Choroid plexus epithelial cell (primary cell): ENCODE results near the gene SCN9A.

ENCODE experiments used
- DNase-seq: peaks from one replicate; pipeline ENCODE4 v3.0.0-alpha.2; 2010; ENCODE audit warnings: low read depth
- H3K4me3 ChIP-seq: 2 replicates; pipeline ENCODE4 v1.5.1; 2011; ENCODE audit warnings: low read depth, mild to moderate bottlenecking, control low read depth, low read length, moderate library complexity
- TF ChIP-seq, protein P1 (sequence below): conservative IDR thresholded peaks from 2 replicates; pipeline ENCODE4 v1.5.1; 2011; ENCODE audit warnings: low read depth, mild to moderate bottlenecking, control low read depth, inconsistent platforms, low read length, moderate library complexity

The SCN9A gene

DNA sequence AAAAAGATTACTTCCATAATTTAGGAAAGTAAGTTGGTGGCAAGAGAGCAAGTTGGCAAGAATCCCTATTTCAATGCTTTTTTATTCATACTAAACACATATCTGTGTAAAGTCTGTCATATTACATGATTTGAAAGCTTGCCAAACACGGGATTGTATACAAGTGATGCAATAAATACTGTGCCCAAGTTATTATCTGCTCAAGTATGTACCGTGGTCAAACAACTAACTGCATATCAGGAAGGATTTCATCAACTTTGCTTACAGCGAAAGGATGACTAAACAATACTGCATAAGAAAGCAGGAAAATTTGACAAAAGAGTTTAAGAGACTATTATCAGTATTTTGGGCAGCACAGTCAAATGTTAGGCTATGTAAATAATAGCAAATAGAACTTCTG, 178.3 kb downstream of the SCN9A start:
- H3K4me3 ChIP-seq, result no peak overlapping the region
- DNase-seq, result peak; percentile 68
- TF ChIP-seq, protein P1, sequence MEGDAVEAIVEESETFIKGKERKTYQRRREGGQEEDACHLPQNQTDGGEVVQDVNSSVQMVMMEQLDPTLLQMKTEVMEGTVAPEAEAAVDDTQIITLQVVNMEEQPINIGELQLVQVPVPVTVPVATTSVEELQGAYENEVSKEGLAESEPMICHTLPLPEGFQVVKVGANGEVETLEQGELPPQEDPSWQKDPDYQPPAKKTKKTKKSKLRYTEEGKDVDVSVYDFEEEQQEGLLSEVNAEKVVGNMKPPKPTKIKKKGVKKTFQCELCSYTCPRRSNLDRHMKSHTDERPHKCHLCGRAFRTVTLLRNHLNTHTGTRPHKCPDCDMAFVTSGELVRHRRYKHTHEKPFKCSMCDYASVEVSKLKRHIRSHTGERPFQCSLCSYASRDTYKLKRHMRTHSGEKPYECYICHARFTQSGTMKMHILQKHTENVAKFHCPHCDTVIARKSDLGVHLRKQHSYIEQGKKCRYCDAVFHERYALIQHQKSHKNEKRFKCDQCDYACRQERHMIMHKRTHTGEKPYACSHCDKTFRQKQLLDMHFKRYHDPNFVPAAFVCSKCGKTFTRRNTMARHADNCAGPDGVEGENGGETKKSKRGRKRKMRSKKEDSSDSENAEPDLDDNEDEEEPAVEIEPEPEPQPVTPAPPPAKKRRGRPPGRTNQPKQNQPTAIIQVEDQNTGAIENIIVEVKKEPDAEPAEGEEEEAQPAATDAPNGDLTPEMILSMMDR, result no peak

- TF ChIP-seq, protein P1, result no peak
- DNase-seq, result no peak
- no peak overlapping the region for H3K4me3 ChIP-seq
These were observed 182.3 kb downstream of the SCN9A start for GRCh38 chr2:166193407-166193806.

GRCh38 chr2:166188084-166188483, 187.7 kb downstream of the SCN9A start:
- DNase-seq, result no peak
- TF ChIP-seq, protein P1, result no peak
- no peak overlapping the region for H3K4me3 ChIP-seq

DNA sequence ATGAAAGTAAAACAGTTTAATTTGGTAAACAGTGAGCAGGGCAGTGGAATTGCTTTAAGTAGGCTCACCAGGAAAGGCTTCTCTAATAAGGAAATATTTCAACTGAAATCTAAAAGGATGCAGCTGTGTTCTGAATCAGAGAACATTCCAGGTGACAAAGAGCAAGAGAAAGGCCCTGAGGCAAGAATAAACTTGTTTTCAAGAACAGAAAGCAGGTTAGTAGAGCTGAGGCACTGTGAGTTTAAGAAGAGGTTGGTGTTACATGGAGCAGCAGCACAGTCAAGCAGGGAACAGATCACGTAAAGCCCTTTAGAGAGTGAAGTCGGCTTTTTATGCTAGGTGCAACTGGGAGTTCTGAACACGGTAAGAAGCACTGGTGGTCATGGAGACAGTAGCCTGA, 191.0 kb downstream of the SCN9A start:
- DNase-seq, result no peak
- TF ChIP-seq, protein P1, result no peak
- no peak overlapping the region for H3K4me3 ChIP-seq

- no peak for DNase-seq
- H3K4me3 ChIP-seq, result no peak overlapping the region
- TF ChIP-seq, protein P1, result no peak
These were observed 194.0 kb downstream of the SCN9A start for GRCh38 chr2:166181813-166182154.

DNA sequence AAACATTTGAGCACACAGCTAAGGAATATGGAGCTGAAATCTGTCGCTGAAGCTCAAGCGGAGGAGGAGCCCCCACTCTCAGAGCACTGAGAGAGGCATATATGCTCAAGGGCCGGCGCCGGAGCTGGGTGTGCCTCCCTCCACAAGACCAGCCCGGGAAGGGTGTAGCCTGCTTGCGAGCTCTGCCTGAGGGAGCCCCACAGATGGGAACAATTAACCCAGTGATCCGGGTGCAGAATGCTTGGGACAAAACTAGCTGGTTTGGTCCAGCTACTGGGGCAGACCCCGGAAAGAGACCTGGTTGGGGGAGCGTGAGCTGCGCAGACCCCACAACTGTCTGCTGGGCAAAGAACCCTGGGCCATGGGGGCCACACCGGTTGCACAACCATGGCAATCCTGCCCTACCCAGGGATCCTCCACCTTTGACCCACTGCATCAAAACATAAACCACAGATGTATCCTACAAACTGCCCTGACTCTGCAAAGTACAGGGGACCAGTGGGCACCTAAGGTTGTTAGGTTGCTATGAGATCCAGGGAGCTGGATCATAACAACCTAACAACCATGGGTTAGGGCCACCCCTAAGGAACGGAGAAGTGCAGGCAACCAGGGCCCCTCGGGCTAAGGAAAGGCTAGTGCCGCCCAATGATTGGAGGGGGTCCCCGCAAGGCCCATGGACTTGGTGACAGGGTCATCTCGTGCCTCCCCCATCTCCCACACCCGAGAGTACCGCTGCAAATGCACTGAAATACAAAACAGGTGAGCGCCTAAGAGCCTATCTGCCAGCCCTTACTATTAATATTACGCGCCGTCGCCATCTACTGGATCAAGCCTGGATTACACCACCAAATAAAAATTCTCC, 194.6 kb downstream of the SCN9A start:
- TF ChIP-seq, protein P1, result peak; percentile 76
- no peak overlapping the region for H3K4me3 ChIP-seq
- DNase-seq, result peak; percentile 78

GRCh38 chr2:166179201-166179600, 196.5 kb downstream of the SCN9A start:
- TF ChIP-seq, protein P1, result peak; percentile 40
- H3K4me3 ChIP-seq, result no peak overlapping the region
- DNase-seq, result peak; percentile 54
